Inferior parietal cortex (tissue), 1 donor: ENCODE measurements around the gene FNIP2.
"Not testable (repeated sequence)": the region's sequence is repeated elsewhere in the genome, so short reads cannot be mapped to it uniquely, and the experiment has no call there.

ENCODE experiments used
- DNase-seq: peaks from one replicate; pipeline ENCODE4 v3.0.0-alpha.2; 2016; ENCODE audit errors: extremely low spot score

Gene FNIP2

DNA sequence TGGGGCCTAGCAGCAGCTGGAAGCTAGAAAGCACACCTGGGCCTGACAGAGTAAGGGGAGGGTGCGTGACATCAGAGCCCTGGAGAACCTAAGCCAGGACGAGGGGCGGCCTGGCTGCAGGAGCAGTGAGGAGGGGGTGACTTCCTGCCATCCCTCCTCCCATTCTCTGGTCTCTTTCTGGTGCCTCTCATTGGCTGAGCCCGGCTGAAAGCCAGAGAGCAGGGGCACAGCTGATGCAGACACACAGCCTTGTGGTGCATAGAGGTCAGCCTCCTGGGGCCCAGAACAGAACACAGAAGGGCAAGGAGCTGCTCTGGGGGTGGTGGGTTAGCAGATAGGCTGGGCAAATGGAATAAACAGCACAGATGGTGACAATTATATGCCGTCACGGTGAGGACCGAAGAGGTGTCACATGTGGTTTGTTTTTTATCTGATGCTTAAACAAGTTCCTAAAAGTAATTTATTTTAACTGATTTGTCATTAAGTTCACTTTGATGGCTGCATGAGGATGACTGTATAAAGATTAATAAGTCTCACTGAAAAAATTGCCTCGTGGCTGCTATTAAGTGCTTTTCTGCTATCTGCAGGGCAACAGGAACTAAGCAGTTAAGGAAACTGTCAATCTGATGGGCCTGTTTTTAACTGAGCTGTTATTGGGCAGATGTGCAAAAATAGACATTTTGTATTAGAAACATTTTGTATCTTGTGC is 102.0 kb downstream of the FNIP2 start:
- no peak for DNase-seq

DNA sequence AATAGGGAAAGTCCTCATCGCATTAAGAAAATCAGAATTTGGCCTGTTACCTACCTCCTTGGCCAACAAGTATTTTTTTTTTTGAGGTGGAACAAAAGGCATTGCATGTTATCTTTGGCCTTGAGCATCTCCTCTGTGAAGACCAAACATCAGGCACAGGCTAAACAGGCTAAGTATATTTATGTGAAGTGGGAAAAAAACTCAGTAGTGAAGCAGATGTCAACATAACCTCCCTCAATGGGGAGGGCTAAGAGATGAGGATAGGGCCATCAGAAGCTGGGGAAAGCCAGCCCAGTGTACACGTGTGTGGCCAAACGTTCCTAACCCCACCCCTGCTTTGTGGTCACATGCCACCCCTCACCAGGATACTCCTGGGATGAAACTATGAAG is 102.5 kb downstream of the FNIP2 start:
- no peak for DNase-seq

DNA sequence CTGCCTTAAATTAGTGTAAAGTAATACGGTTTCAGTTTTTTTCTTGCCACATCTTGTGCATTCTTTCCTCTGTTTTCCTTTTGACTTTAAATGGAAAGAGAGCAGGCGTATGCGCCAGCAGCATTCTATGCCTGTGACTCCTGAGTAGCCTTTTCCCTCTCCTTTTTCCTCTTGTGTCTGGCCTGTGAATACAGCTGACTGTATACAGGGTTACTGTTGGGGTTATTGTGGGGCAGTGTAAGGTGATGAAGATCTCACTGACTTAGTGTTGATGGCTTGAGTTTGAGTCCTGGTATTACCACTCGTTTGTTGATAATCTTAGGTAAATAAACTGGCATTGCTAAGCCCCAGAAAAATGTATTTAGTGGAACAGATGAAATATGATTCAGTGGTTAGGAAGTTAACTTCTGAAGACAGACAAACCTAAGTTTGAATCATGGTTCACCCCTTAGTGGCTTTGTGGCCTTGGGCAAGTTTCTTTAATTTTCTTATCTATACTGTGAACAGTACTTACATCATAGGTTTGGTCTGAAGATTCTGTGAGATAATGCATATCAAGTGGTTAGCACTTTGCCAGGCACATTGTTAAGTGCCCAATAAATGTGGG is 105.1 kb downstream of the FNIP2 start:
- no peak for DNase-seq

DNA sequence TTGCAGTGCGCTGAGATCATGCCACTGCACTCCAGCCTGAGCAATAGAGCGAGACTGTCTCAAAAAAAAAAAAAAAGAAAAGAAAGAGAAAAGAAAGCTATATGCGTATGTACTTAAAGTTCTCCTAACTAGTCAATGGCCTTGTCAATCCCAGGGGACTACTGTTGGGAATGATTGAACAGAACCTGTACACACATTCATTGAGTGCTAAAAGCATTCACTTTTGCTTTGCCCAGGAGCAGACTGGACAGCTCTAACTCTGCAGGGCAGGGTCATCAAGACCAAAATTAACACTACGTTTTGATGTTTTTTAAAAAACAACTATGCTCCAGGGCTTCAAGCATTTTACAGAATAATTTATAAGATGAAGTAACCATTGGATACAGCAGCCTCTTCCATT is 106.2 kb downstream of the FNIP2 start:
- DNase-seq = no peak

DNA sequence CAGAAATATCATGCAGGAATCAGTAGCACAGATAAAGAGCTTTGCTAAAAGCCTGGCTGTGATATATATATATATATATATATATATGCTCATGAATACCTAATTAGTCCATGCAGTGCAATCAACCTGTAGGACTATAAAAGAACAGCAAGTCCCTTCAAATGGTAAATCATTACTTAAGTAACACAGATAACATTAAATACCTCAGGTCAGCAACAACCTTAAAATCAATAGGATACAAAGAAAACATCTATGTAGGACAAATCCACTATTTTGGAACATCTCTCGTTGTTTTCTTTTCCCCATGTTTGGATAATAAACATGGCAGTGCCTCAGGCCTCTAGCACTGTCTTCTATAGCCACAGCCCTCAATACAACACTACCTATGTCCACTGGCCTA is 106.6 kb downstream of the FNIP2 start:
- DNase-seq = no peak

DNA sequence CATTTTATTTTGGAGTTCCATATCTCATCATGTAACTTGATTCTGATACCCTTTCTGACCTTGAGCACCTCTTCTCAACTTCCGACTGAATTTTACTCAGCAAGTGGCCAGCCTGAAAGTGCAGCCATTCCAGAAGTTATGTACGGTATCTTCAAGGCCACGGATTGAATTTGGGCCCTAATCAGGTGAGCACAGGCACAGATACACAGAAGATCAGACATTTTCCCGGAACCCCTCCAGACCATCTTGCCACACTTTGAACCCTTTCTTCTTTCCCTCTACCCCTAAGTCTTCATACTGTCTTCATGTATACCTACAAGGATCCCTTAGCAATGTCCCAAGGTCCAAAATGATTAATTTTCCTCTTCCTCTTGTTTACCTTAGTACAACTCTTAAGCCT is 108.2 kb downstream of the FNIP2 start:
- no peak for DNase-seq

DNA sequence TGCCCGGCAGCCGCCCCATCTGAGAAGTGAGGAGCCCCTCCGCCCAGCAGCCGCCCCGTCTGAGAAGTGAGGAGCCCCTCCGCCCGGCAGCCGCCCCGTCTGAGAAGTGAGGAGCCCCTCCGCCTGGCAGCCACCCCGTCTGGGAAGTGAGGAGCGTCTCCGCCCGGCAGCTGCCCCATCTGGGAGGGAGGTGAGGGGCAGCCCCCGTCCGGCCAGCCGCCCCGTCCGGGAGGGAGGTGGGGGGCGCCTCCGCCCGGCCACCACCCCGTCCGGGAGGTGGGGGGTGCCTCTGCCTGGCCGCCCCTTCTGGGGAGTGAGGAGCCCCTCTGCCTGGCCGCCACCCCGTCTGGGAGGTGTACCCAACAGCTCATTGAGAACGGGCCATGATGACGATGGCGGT is 113.3 kb downstream of the FNIP2 start:
- not testable (repeated sequence) for DNase-seq

DNA sequence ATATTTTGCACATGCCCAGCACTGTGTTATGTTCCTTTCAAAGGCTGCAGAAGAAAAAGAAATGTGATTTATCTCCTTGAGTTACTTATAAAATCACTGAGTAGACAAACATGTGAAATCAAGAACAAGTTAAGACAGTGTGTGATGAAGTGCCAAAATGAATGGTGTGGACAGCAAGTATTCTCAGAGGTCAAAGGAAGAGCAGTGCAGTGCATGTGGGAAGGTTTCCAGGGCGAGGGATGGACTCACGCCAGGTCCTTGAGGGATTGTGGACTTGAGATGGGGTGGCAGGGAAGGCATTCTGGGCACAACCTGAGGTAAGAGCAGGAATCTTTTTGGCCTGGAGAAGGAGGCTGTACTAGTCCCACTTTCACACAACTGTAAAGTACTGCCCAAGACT is 115.5 kb downstream of the FNIP2 start:
- DNase-seq = no peak

DNA sequence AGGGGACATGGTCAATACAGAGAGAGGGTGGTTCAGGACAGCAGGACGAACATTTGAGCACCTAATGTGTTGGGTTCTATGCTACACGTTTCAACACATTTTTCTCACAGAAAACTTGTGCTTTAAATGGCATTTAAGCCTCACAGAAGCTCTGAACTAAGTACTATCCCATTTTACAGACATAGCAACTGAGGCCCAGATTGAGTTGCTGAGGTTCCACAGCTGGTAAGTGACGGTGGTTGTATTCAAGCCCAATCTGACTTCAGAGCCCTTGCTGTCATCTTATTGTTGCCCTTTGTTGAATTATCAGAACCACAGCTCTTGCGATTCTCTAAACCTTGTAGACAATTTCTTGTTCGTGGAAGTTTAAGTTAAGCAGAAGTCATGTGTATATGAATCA is 116.7 kb downstream of the FNIP2 start:
- DNase-seq = no peak

DNA sequence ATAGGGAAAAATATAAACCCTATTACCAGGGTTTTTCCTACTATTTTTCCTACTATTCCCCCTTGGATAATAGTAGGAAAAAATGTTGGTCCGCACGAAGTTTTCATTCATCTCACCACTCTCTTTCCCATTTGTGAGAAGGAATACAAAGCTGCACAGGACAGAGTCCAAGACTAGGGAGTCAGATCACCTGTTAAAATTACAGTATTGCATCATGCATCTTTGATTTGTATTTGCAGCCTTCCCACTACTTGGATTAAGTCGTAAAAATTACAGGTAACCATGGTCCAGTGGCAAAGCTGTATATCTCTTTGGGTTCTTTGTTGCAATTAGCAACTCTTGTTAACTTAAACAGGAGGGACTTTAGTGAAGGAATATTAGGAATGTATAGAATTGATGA is 121.5 kb downstream of the FNIP2 start:
- DNase-seq = no peak

DNA sequence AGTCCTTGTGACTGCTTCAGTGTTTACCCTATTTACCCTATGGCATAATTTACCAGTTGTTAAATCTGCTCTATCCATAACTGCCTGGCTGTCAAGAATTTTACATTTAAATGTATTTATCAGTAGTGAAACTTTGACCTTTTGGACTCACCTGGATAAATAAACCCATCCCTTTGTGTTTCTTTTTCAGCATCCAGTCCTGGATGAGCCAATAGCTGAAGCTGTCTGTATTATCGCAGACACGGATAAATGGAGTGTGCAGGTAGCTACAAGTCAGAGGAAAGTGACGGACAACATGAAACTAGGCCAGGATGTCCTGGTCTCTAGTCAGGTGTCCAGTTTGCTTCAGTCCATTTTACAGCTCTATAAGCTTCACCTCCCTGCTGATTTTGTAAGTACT is 122.4 kb downstream of the FNIP2 start:
- DNase-seq = no peak

DNA sequence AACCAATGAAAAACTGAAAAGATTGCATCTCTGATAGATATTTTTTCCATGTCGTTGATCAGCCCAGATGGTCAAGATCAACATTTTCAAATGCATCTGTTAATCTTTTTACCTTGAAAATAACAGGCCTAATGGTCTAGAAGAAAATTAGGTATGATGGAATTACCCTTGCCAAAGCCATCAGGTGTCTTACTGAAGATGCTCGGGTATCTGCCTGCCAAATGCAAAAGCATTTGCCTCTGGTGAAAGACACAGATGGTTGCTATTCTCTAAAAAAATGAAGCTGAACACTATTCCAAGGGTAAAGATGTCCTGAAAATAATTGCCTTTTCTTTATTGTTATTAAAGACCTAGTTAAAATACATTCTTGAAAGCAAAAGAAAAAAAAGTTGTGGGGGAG is 126.0 kb downstream of the FNIP2 start:
- DNase-seq = no peak

DNA sequence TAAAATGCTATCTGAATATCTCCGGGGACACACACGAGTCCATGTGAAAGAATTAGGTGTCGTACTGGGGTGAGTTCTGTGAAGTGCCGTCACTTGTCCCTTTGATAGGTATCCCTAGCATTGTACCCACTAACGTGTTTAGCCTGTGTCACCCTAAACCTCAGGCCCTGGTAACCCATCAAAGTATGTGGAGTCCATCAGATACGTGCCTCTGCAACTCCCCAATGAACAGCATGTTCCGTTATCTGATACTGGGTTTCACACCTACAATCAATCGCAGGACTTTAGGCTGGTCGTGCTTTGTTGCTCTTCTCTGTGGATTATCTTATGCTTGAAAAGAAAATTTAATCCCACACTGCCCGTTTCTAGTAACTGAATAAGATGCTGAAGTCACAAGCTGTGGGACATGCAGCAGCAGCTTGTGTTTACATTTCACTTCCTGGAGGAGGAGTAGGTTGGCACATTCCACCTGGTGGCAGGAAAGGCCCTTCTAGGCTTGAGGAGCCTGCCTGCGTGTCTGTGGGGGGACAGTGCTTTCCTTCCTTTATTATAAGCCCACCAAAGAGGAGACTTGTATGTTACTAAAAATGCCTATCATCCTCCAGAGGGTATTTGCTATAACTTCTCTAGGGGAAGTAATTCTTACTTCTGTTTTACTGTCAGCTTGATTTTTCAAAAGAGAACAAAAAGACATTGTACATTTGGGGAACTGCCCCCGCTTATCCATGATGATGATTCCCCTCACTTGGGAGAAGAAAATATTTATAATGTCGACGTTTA is 127.2 kb downstream of the FNIP2 start:
- DNase-seq = no peak

DNA sequence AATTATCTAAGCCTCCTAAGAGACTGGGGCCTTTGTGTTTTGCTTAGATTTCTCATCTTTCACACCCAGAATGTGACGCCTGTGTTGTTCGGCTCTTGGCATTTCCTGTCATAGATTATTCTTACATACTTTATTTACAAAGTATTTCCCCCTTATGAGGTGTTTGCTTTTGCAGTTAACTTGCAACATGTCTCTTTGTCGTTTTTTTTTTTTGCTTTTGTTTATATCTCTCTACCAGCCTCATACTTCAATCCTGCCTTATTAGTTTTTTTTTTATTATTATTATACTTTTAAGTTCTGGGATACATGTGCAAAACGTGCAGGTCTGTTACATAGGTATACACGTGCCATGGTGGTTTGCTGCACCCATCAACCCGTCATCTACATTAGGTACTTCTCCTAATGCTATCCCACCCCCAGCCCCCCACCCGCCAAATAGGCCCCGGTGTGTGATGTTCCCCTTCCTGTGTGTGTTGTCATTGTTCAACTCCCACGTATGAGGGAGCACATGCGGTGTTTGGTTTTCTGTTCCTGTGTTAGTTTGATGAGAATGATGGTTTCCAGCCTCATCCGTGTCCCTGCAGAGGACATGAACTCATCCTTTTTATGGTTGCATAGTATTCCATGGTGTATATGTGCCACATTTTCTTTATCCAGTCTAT is 127.9 kb downstream of the FNIP2 start:
- not testable (repeated sequence) for DNase-seq

DNA sequence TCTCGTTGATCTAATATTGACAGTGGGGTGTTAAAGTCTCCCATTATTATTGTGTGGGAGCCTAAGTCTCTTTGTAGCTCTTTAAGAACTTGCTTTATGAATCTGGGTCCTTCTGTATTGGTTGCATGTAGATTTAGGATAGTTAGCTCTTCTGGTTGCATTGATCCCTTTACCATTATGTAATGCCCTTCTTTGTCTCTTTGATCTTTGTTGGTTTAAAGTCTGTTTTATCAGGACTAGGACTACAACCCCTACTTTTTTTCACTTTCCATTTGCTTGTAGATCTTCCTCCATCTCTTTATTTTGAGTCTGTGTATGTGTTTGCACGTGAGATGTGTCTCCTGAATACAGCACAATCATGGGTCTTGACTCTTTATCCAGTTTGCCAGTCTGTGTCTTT is 131.6 kb downstream of the FNIP2 start:
- not testable (repeated sequence) for DNase-seq

DNA sequence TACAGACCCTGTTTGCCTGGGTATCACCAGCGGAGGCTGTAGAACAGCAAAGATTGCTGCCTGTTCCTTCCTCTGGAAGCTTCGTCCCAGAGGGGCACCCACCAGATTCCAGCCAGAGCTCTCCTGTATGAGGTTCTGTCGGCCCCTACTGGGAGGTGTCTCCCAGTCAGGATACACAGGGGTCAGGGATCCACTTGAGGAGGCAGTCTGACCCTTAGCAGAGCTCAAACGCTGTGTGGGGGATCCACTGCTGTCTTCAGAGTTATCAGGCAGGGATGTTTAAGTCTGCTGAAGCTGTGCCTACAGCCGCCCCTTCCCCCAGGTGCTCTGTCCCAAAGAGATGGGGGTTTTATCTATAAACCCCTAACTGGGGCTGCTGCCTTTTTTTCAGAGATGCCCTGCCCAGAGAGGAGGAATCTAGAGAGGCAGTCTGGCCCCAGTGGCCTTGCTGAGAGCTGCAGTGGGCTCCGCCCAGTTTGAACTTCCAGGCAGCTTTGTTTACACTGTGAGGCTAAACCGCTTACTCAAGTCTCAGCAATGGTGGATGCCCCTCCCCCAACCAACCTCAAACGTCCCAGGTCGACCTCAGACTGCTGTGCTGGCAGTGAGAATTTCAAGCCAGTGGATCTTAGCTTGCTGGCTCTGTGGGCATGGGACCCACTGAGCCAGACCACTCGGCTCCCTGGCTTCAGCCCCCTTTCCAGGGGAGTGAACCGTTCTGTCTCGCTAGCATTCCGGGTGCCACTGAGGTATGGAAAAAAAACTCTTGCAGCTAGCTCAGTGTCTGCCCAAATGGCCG is 133.7 kb downstream of the FNIP2 start:
- DNase-seq = not testable (repeated sequence)

DNA sequence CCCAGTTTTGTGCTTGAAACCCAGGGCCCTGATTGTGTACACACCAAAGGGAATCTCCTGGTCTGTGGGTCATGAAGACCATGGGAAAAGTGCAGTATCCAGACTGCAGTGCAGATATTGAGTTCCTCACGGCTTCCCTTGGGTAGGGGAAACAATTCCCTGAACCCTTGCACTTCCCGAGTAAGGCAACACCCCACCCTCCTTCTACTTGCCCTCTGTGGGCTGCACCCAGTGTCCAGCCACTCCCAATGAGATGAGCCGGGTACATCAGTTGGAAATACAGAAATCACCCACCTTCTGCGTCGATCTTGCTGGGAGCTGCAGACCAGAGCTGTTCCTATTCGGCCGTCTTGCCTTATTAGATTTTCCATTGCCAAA is 134.2 kb downstream of the FNIP2 start:
- DNase-seq = no peak

DNA sequence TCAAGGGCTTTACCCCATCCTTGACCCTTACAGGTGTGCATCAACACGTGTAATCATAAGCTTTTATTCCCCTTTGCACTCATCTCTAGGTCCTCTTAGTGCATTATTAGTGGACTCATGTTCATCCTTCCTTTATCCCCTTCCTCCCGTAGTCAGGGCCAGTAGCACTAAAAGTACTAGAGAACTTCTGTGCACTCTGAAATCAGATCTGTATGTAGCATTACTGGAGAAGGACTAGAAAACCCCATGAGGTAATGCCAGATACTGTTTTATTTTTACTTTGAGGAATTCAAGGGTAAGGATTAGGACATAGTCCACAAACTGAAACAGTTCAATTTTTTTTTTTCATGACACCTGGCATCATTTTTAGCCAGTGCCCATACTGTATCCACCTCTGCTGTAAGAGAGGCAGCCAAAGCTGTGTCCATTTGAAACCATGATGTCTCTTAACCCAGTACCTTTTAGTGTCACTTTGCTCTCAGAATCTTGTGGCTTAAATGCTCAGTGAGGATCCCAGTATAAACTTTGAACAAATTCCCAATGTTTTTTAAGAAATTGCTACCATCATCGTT is 134.7 kb downstream of the FNIP2 start:
- DNase-seq = no peak

DNA sequence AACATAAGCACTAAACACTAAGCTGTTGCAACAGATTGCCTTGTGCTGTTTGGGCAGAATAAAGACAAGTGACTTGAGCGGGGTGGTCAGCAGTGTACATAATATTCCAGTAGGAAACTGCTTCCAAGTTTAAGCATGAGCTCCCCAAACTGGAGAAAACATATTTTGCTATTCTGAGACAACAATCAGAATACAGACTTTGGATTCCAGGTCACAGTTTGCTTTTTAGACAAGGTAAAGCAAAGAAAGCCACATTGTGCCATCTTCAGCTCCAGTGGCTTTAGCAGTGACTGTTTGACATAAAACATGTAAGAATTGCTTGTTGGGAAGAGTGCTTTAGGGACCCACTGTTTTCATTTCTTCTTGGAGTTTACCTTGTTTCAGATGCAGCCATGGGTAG is 136.0 kb downstream of the FNIP2 start:
- no peak for DNase-seq

DNA sequence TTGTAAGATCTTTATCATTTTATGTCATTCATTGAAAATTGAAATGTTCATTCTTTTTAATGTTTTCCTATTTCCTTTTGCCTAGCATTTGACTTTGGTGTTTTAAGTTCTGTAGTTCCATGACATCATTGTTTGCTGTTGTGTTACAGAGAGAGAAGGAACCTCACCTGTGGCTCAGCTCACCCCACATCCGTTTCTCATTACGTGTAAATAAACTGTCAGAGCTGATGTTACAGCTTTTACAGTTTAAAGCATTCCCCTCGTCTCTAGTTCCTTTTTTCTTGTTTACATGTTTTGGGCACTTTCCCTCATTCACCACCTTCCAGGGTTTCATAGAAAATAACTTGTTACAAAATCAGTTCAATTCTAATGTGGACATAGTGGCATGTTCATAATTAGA is 137.2 kb downstream of the FNIP2 start:
- no peak for DNase-seq

DNA sequence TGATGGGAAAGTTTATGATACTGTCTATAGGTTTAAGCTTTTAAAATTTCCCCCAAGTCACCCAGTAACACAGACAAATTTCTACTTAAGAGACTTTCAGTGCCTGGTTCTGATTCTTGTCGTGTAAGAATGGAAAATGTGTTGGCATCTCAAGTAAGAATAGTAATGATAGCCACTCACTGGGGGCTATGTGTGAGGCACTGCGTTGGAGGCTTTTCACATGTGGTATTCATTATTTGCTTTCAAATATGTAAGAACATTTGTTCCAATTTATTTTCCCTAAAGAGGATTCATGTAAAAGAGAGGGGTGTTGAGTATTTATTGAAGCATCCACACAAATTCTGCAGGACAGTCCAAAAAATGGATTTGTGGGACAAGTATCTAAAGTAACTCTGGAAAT is 143.6 kb downstream of the FNIP2 start:
- no peak for DNase-seq
